Muscle layer of colon (tissue), 2 donors: ENCODE results near the gene CAMKK2.

Source experiments
- H3K27ac ChIP-seq: one replicate; pipeline ENCODE4 v1.7.0; 2013; ENCODE audit warnings: low read depth, mild to moderate bottlenecking, low read length, moderate library complexity
- H3K27me3 ChIP-seq, 2 donors: one replicate each; pipeline ENCODE4 v1.7.0; 2013; ENCODE audit warnings: low read length in 2 of 2, mild to moderate bottlenecking in 2 of 2; ENCODE audit not compliant: insufficient read depth in 2 of 2, control insufficient read depth in 1 of 2
- H3K36me3 ChIP-seq: one replicate; pipeline ENCODE4 v1.7.0; 2013; ENCODE audit warnings: mild to moderate bottlenecking, low read length; ENCODE audit not compliant: insufficient read depth
- H3K4me1 ChIP-seq: one replicate; pipeline ENCODE4 v1.7.0; 2013; ENCODE audit warnings: mild to moderate bottlenecking, low read length; ENCODE audit not compliant: insufficient read depth
- H3K4me3 ChIP-seq, 2 donors: one replicate each; pipeline ENCODE4 v1.7.0; 2013; ENCODE audit warnings: low read length in 2 of 2, low read depth in 1 of 2, mild to moderate bottlenecking in 1 of 2, moderate library complexity in 1 of 2
- H3K9ac ChIP-seq: one replicate; pipeline ENCODE4 v1.7.0; 2013; ENCODE audit warnings: low read length
- H3K9me3 ChIP-seq: one replicate; pipeline ENCODE4 v1.7.0; 2013; ENCODE audit warnings: mild to moderate bottlenecking, low read length
- donor health status: abdominal sarcoma.
- donor health status: Adenocarcinoma of cecum.

The CAMKK2 gene

GRCh38 chr12:121295746-121296617 is 527 bp downstream of the CAMKK2 start:
- peaks cover 15% of the 10 kb centered on the region for H3K4me1 ChIP-seq
- peak overlapping the region; percentile 38 for H3K9ac ChIP-seq
- peak overlapping the region; percentile 80 for H3K27ac ChIP-seq
- no peaks in the 10 kb centered on the region for H3K27me3 ChIP-seq
- H3K4me3 ChIP-seq, result peak overlapping the region; percentile 82 to 89
- no peaks in the 10 kb centered on the region for H3K9me3 ChIP-seq
- peaks cover 4% of the 10 kb centered on the region for H3K36me3 ChIP-seq

- Histone ChIP-seq H3K27ac (no peak overlapping the region), H3K4me3 (peak overlapping the region; percentile 82 to 89), H3K36me3 (peaks cover 4% of the 10 kb centered on the region), H3K27me3 (no peaks in the 10 kb centered on the region), H3K9ac (peak overlapping the region; percentile 38), H3K9me3 (no peaks in the 10 kb centered on the region), H3K4me1 (peaks cover 15% of the 10 kb centered on the region)
These were observed 1.3 kb downstream of the CAMKK2 start for GRCh38 chr12:121295116-121295745.

- no peak overlapping the region for H3K27ac ChIP-seq
- no peak overlapping the region for H3K9ac ChIP-seq
- no peak overlapping the region for H3K4me3 ChIP-seq
These were observed 2.2 kb downstream of the CAMKK2 start for GRCh38 chr12:121294151-121294889.

GRCh38 chr12:121293603-121294002 is 2.9 kb downstream of the CAMKK2 start:
- Histone ChIP-seq H3K9me3 (no peaks in the 10 kb centered on the region), H3K4me1 (peaks cover 15% of the 10 kb centered on the region), H3K4me3 (no peak overlapping the region), H3K27ac (no peak overlapping the region), H3K9ac (no peak overlapping the region), H3K27me3 (no peaks in the 10 kb centered on the region), H3K36me3 (peaks cover 4% of the 10 kb centered on the region)

More at GRCh38 chr12:121294151-121294889, 2.2 kb downstream of the CAMKK2 start:
- Histone ChIP-seq H3K36me3 (peaks cover 4% of the 10 kb centered on the region), H3K27me3 (no peaks in the 10 kb centered on the region), H3K9me3 (no peaks in the 10 kb centered on the region), H3K4me1 (peaks cover 15% of the 10 kb centered on the region)

GRCh38 chr12:121290410-121290809 is 6.1 kb downstream of the CAMKK2 start:
- no peaks in the 10 kb centered on the region for H3K27me3 ChIP-seq
- H3K9ac ChIP-seq, result no peak overlapping the region
- no peaks in the 10 kb centered on the region for H3K9me3 ChIP-seq
- H3K36me3 ChIP-seq, result peaks cover 4% of the 10 kb centered on the region
- H3K4me3 ChIP-seq, result no peak overlapping the region
- no peak overlapping the region for H3K27ac ChIP-seq
- peaks cover 11% of the 10 kb centered on the region for H3K4me1 ChIP-seq

GRCh38 chr12:121289962-121290361 is 6.5 kb downstream of the CAMKK2 start:
- Histone ChIP-seq H3K9me3 (no peaks in the 10 kb centered on the region), H3K9ac (no peak overlapping the region), H3K4me1 (peaks cover 7% of the 10 kb centered on the region), H3K27ac (no peak overlapping the region), H3K27me3 (no peaks in the 10 kb centered on the region), H3K4me3 (no peak overlapping the region), H3K36me3 (peaks cover 4% of the 10 kb centered on the region)

- Histone ChIP-seq H3K36me3 (peaks cover 4% of the 10 kb centered on the region), H3K27ac (no peak overlapping the region), H3K4me3 (no peak overlapping the region), H3K9me3 (no peaks in the 10 kb centered on the region), H3K9ac (no peak overlapping the region), H3K27me3 (no peaks in the 10 kb centered on the region), H3K4me1 (no peaks in the 10 kb centered on the region)
These were observed 7.5 kb downstream of the CAMKK2 start for GRCh38 chr12:121288986-121289385.

- H3K27ac ChIP-seq, result no peak overlapping the region
- H3K9me3 ChIP-seq, result no peaks in the 10 kb centered on the region
- no peaks in the 10 kb centered on the region for H3K27me3 ChIP-seq
- H3K9ac ChIP-seq, result no peak overlapping the region
- H3K4me3 ChIP-seq, result no peak overlapping the region
- peaks cover 4% of the 10 kb centered on the region for H3K36me3 ChIP-seq
- no peaks in the 10 kb centered on the region for H3K4me1 ChIP-seq
These were observed 8.2 kb downstream of the CAMKK2 start for GRCh38 chr12:121288158-121288845.

- H3K27me3 ChIP-seq, result no peaks in the 10 kb centered on the region
- H3K4me3 ChIP-seq, result no peak overlapping the region
- peaks cover 2% of the 10 kb centered on the region for H3K36me3 ChIP-seq
- H3K27ac ChIP-seq, result no peak overlapping the region
- no peaks in the 10 kb centered on the region for H3K9me3 ChIP-seq
- peaks cover 4% of the 10 kb centered on the region for H3K4me1 ChIP-seq
- no peak overlapping the region for H3K9ac ChIP-seq
These were observed 9.1 kb downstream of the CAMKK2 start for GRCh38 chr12:121287267-121287954.

- Histone ChIP-seq H3K4me3 (no peak overlapping the region), H3K9me3 (no peaks in the 10 kb centered on the region), H3K27me3 (no peaks in the 10 kb centered on the region), H3K4me1 (peaks cover 7% of the 10 kb centered on the region), H3K36me3 (no peaks in the 10 kb centered on the region), H3K9ac (no peak overlapping the region), H3K27ac (no peak overlapping the region)
These were observed 10.7 kb downstream of the CAMKK2 start for GRCh38 chr12:121285856-121286255.
